K562 (cell line): ENCODE measurements around the gene SKAP1.

Experiments used
- FIP1L1 ChIP-seq: fragments of 200-400 bp; formaldehyde crosslinking; IDR thresholded peaks from 2 replicates; pipeline ENCODE4 v1.6.1; 2018; ENCODE audit warnings: mild to moderate bottlenecking, low read depth, low read length; ENCODE audit not compliant: poor library complexity, severe bottlenecking
- JUNB ChIP-seq: fragments of 450-650 bp; formaldehyde crosslinking; conservative IDR thresholded peaks from 2 replicates; pipeline ENCODE4 v1.4.0; 2020; ENCODE audit warnings: mild to moderate bottlenecking
- TFAM ChIP-seq: fragments of 250-450 bp; sonication (Bioruptor Pico); conservative IDR thresholded peaks from 2 replicates; pipeline ENCODE4 v1.5.0; 2021; ENCODE audit warnings: mild to moderate bottlenecking, moderate library complexity
- TF ChIP-seq, protein P1 (sequence below): sonication (generic); formaldehyde crosslinking; IDR thresholded peaks from 2 replicates; pipeline ENCODE4 v1.8.0; 2023; ENCODE audit warnings: mild to moderate bottlenecking, missing genetic modification reagents
- TF ChIP-seq, protein P2 (sequence below): fragments of 450-650 bp; formaldehyde crosslinking; IDR thresholded peaks from 2 replicates; pipeline ENCODE4 v1.4.0; 2020; ENCODE audit warnings: mild to moderate bottlenecking

DNA sequence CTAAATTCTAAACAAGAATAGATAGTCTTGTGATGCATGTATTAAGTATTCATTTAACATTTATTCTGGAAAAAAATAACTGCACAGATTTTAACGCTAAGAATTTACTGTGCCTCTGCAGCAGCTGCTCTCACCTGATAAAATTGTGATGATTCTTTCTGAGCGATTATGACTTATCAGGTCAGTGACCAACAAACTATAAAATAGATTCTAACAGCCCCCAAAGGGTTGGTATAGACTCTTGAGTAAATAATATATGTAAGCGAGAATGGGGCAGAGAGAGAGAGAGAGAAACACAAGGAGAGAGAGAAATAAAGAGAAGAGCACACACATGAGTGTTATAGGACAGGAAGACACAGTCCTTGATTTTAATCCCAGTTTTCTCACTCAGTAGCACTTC is 178.1 kb downstream of the SKAP1 start:
- TF ChIP-seq, protein P1, sequence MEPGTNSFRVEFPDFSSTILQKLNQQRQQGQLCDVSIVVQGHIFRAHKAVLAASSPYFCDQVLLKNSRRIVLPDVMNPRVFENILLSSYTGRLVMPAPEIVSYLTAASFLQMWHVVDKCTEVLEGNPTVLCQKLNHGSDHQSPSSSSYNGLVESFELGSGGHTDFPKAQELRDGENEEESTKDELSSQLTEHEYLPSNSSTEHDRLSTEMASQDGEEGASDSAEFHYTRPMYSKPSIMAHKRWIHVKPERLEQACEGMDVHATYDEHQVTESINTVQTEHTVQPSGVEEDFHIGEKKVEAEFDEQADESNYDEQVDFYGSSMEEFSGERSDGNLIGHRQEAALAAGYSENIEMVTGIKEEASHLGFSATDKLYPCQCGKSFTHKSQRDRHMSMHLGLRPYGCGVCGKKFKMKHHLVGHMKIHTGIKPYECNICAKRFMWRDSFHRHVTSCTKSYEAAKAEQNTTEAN (CRISPR knock-in tag), result no peak
- TF ChIP-seq FIP1L1 (no peak), JUNB (CRISPR knock-in tag) (no peak), TFAM (CRISPR knock-in tag) (no peak)
- TF ChIP-seq, protein P2, sequence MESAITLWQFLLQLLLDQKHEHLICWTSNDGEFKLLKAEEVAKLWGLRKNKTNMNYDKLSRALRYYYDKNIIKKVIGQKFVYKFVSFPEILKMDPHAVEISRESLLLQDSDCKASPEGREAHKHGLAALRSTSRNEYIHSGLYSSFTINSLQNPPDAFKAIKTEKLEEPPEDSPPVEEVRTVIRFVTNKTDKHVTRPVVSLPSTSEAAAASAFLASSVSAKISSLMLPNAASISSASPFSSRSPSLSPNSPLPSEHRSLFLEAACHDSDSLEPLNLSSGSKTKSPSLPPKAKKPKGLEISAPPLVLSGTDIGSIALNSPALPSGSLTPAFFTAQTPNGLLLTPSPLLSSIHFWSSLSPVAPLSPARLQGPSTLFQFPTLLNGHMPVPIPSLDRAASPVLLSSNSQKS, result no peak
